SK-N-MC (cell line): Measurements from ENCODE around the gene OR2A42.
"Not testable (repeated sequence)": the region's sequence is repeated elsewhere in the genome, so short reads cannot be mapped to it uniquely, and the experiment has no call there.

Experiments
- EZH2 ChIP-seq: fragments of 200-600 bp; sonication (generic); IDR thresholded peaks from one replicate; pipeline ENCODE4 v1.6.1; 2017; ENCODE audit warnings: antibody characterized with exemption
- POLR2AphosphoS5 ChIP-seq: IDR thresholded peaks from 2 replicates; pipeline ENCODE4 v1.6.1; 2012; ENCODE audit warnings: mild to moderate bottlenecking, low read depth, low read length, borderline replicate concordance

- not testable (repeated sequence) for TF ChIP-seq EZH2, POLR2AphosphoS5
Observed at GRCh38 chr7:144205306-144205705, 34.1 kb downstream of the OR2A42 start.
